LoVo (cell line): ENCODE results near the gene ASB6.
A peak's percentile ranks its signal among the peaks of the same experiment; 100 is the strongest.
"Not testable (repeated sequence)": the region's sequence is repeated elsewhere in the genome, so short reads cannot be mapped to it uniquely, and the experiment has no call there.

Source experiments
- DNase-seq: peaks from one replicate; pipeline ENCODE4 v3.0.0-alpha.2; 2016; ENCODE audit warnings: low spot score

Gene ASB6

GRCh38 chr9:129643706-129644105 lies 1.8 kb upstream of the ASB6 start:
- DNase-seq: no peak

GRCh38 chr9:129640871-129641749 lies 841 bp downstream of the ASB6 start:
- DNase-seq: no peak

DNA sequence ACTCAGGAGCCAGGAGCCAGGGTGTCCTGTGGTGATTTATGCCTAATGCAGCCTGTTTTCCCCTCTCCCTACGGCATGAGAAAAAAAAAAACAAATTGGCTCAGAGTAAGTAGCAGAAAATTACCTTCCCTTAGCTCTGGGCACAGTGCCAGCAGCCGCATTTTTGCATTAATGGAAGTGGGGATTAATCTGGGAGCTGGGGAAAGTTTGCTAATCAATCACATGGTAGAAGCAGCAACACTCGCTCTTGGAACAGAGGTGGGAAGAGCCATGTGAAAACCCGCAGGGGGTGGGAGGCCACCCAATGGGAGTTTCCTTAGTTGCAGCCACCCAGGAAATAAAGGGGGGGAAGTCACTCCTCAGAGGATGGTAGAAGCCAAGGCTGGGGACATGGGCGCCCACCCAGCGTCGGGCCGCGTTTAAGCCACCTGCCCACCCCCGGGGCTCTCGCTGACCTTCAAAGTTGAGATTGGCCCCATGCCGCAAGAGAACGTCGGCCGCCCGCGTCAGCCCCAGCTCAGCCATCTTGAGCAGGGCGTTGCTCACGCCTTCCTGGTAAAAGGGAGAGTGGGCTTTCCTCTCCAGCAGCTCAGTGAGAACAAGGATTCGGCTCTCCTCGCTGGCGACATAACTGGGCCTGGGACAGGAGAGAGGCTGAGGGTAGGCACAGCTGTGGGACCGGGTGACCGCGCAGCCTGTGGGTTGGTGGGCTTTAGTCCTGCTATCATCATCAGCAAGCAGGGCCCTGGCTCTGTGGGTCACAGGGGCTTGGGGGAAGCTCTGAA lies 1.7 kb downstream of the ASB6 start:
- no peak for DNase-seq

GRCh38 chr9:129639756-129640085 lies 2.2 kb downstream of the ASB6 start:
- DNase-seq: no peak

DNA sequence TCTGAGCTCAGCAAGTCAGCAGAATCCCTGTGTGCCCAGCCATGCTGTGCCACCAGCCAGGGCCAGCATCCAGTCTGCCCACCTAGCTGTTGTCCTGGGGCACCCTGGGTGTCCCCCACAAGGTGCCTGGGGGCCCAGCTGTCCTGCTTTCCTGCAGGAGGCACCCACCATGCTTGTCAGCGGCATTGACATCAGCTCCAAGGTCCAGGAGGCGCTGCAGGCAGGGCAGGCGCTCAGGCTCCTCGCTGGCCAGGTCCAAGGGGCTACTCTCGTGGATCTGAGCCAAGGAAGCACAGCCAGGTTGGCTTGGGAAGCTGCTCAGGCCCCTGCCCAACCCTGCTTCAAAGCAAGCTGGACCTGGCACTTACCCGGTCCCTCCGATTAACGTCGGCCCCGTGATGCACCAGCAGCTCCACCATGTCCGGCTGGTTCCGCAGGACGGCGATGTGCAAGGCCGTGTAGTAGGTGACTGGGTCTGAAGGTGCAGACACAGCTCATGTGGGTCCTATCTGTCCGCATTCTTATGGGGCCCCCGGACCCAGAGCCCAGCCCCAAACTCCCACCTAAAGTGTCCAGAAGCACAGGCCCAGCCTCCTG lies 2.8 kb downstream of the ASB6 start:
- no peak for DNase-seq

DNA sequence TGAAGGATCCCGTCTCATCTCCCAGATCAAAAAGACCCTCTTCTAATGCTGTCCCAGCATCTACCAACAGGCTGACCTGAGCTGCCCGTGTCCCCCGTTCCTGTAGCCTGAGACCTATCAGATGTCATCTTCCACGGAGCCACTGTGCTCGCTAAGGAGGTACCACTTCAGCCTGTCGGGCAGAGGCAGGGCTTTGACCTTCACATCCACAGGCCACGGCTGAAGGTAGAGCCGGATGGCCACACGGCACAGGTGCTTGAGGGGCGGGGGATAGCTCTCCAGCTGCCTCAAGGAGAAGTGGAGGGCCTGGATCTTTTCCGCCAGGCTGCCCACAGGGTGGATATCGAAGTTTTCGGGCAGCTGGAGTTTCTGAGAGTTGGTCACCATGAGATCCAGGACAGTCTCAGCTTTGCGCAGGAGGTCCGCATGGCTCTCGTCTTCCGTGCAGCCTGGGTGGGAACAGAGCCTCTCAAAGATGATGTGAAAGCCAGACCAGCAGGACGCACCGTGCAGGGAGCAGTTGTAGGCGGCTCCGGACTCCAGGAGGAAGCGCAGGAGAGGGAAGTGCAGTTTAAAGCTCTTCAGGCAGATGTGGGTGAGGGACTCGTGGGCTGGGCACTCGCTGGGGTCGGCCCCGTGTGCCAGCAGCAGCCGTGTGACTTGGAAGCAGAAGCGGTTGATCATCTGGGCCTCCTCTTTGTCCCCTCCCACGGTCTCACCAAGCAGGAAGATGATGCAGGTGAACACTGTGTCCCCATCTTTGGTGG lies 4.1 kb downstream of the ASB6 start:
- DNase-seq: no peak

GRCh38 chr9:129637102-129637501 lies 4.8 kb downstream of the ASB6 start:
- no peak for DNase-seq

DNA sequence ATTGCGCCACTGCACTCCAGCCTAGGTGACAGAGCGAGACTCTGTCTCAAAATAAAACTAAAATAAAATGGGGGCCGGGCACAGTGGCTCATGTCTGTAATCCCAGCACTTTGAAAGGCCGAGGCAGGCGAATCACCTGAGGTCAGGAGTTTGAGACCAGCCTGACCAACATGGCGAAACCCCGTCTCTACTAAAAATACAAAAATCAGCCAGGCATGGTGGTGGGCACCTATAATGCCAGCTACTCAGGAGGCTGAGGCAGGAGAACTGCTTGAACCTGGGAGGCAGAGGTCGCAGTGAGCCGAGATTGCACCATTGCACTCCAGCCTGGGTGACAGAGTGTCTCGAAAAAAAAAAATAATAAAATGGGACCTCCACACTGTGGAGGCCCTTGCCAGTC lies 5.6 kb downstream of the ASB6 start:
- not testable (repeated sequence) for DNase-seq

DNA sequence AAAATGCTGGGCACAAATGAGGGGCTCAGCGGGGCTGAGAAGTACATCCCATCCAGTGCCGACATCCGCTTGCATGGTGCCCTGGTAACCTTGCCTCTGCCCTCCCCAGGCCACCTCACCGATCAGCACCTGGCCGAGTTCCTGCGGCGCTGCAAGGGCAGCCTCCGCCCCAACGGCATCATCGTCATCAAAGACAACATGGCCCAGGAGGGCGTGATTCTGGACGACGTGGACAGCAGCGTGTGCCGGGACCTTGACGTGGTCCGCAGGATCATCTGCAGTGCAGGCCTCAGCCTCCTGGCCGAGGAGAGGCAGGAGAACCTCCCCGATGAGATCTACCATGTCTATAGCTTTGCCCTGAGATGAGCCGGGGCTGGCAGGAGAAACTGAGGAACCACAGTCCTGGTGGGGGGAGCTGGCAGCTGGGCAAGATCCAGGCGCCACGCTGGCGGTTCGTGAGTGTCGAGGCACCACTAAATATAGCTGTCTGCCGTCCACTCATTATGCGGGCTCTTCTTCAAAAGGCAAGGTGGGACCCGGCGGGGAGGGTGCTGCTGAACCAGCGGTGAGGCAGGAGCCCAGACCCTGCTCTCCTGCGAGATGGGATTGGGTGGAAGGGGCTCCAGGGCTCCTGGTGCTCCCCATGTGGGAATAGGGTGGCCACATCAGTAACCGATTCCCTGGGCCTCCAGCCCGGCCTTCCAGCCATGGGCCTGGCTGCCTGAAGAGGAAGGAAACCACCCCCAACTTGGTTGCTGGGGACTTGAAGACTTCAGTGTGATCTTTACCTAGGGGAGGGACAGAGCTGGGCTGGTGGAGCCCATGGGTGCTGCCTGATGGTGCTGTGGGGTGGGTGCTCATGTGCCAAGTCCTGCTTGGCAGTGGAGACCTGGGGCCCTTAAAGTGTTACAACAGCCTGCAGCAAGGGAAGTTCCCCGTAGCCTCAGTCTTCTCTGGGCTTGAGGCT lies 6.6 kb downstream of the ASB6 start:
- DNase-seq: no peak

DNA sequence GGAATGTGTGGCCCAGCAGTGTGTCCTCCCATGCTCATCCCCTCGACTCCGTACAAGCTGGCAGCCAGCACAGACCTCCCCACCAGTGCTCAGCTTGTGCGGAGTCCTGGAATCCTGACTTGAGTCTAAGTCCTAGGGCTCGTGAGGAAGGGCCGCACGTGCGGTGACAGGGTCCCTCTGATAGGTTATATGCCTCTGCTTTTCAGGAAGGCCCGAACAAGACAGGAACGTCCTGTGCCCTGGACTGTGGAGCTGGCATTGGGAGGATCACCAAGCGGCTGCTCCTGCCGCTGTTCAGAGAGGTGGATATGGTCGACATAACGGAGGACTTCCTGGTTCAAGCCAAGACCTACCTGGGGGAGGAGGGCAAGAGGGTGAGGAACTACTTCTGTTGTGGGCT lies 8.1 kb downstream of the ASB6 start:
- DNase-seq: no peak

DNA sequence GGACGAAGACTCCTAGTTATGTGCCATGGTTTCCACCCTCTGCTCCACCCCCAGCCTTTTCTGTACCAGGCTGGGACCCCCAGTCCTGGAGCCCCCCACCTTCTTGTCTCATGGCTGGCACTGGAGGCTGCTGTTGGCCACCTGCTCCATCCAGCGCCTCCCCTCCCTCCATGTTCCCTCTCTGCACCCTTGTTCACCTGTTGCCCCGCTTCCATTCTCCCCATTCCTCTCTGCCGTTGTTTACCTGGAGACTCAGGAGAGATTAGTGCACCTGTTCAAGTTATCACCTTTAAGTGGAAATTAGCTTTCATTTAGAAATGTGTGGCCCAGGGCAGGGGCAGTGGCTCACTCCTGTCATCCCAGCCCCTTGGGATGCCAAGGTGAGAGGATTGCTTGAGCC lies 8.7 kb downstream of the ASB6 start:
- no peak for DNase-seq

- no peak for DNase-seq
These were observed 9.5 kb downstream of the ASB6 start for GRCh38 chr9:129632460-129632859.

- DNase-seq: no peak
These were observed 10.2 kb downstream of the ASB6 start for GRCh38 chr9:129631674-129632129.

DNA sequence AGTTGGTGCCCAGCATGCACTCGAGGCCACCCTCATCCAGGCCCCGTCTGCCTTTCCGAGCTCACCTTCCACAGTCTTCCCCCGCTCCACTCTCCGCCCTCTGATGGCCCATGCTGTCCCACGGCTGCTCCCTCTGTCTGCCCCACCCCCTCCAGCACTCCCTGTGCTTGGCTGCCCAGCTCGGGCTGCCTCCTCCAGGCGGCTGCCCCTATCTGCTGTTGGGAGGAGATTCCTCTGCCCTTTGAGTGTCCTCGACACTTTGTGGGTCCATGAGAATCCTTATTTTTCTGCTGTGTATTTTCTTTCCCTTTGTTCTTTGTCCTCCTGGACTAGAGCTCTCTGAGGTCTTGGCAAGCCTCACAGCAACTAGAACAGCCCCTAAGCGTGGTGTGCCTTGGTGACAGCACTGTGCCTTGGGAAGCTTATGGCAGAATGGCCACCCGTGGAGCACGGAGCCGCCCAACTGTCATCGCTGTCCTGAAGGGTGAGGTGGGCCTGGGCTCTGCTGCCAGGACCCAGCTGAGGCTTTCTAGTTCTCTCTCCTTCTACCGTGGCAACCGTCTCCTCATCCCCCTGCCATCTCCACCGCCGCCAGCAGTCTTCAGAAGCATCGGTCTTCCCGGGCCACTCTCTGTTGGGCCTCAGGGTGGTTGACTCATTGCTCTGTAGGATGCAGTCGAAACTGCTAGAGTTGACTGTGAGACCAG lies 10.8 kb downstream of the ASB6 start:
- no peak for DNase-seq

GRCh38 chr9:129629251-129629820 lies 12.6 kb downstream of the ASB6 start:
- DNase-seq: no peak

DNA sequence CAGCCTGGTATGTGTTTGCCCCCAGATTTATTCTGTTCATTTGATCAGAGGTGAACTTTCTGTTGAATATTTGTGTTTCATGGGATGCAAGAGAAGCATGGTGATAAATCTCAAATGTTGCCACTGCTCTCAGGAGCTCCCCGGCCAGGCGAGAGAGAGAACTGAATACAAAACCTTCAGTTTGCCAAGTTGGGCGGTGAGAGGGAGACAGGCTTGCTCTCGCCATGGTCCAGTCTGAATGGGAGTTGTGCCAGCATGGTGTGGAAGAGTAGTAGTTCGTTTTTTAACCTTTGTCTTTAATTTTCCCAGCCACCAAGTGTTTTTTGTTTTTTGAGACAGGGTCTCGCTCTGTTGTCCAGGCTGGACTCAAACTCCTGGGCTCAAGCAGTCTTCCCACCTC lies 13.2 kb downstream of the ASB6 start:
- DNase-seq: no peak

DNA sequence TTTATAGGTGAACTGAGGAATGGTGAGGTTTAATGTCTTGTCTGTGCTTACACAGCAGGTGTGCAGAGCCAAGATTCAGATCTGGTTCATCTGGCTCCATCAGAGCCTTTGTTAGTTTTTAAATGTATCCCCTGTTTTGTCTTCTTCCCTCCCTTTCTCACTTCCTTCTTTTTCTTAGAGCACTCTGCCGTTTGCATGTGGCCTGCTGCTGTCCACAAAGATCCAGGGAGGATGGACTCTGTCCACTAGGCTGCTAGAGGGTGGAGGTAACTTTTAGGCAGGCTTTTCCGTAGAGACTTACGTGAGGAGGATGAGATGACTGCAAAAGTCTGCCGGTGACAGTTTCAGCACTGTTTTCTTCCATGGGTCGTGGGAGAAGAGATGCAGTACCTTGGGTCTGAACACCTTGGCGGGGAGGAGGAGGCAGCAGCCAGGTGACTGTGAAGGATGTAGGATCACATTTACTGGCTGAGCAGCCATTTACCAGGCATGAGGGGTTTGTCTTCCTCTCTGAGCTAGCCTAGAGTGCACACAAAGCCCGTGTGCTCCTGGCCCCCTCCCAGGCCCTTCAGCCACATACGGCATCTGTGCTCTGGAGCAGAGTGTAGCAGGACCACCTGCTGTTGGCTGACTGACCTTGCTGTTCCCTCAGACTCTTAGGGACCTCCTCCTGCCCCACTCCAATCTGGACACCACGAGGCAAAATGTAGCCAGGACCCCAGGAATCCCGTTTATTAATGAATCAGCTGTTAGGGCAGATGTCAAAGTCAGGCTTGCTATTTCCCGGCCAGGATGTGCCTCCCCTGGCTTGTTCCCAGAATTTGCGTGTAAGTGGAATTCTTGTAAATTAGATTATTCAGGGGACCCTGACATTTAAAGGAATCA lies 14.2 kb downstream of the ASB6 start:
- DNase-seq: no peak

DNA sequence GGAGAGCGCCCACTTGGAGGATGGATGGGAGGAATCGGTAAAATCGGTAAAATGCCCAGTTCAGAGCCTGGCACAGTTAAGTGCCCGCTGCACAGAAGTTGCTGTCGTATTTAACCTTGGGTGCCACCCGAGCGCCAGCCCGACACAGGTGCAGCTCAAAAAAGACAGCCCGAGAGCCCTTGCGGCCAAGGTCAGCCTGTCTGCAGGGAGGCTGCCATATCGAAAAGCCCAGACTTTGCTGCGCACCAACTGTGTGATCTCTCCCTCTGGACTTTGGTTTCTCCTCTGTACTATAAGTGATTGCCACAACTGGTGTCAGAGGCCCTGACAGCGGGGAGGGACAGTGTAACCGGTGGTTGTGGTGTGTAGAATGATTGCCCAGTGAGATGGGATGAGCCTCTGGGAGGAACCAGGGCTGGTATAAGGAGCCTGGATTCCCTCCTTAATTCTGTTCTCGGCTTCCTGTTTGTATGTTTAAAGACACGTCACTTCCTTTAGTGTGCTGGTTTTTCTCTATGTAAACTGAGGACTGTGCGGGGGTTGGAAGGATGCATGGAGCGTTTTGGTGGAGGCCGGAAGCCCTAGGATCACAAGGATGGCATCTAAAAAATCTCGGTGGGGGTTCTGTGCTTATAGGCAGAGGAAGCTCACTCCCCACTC lies 15.2 kb downstream of the ASB6 start:
- DNase-seq: peak; percentile 31
